Measurements from ENCODE around the gene SLC19A2.

Gene SLC19A2

GRCh38 chr1:169478094-169478672 is 7.6 kb downstream of the SLC19A2 start:
- TF ChIP-seq TCF4 (CRISPR knock-in tag; IDR thresholded peaks at IDR 0.05; ENCODE audit: borderline replicate concordance) (no peak), ZNF70 (CRISPR knock-in tag; IDR thresholded peaks at IDR 0.05) (no peak), ZFP30 (CRISPR knock-in tag; IDR thresholded peaks at IDR 0.05) (no peak), CREB5 (CRISPR knock-in tag; IDR thresholded peaks at IDR 0.05; ENCODE audit: low read depth) (no peak), ARNTL (CRISPR knock-in tag; IDR thresholded peaks at IDR 0.05; ENCODE audit: borderline replicate concordance, low read depth) (no peak), CSDC2 (CRISPR knock-in tag; IDR thresholded peaks at IDR 0.05) (no peak), PPARA (CRISPR knock-in tag; IDR thresholded peaks at IDR 0.05; ENCODE audit: borderline replicate concordance) (no peak), TSHZ2 (CRISPR knock-in tag; IDR thresholded peaks at IDR 0.05) (no peak), ZNF8 (CRISPR knock-in tag; IDR thresholded peaks at IDR 0.05) (no peak), POU6F1 (CRISPR knock-in tag; IDR thresholded peaks at IDR 0.05; ENCODE audit: borderline replicate concordance, low read depth) (no peak)
- ATAC-seq, result no peak

- TF ChIP-seq PPARA (CRISPR knock-in tag; IDR thresholded peaks at IDR 0.05; ENCODE audit: borderline replicate concordance) (no peak), BACH2 (CRISPR knock-in tag; IDR thresholded peaks at IDR 0.05; ENCODE audit: borderline replicate concordance) (no peak), ZNF565 (CRISPR knock-in tag; conservative IDR thresholded peaks at IDR 0.05; ENCODE audit: low read depth) (no peak), SNAI2 (CRISPR knock-in tag; IDR thresholded peaks at IDR 0.05) (no peak), ZNF70 (CRISPR knock-in tag; IDR thresholded peaks at IDR 0.05) (no peak), CREB5 (CRISPR knock-in tag; IDR thresholded peaks at IDR 0.05; ENCODE audit: low read depth) (no peak), POU6F1 (CRISPR knock-in tag; IDR thresholded peaks at IDR 0.05; ENCODE audit: borderline replicate concordance, low read depth) (no peak), ISL1 (CRISPR knock-in tag; IDR thresholded peaks at IDR 0.05) (no peak), TSHZ2 (CRISPR knock-in tag; IDR thresholded peaks at IDR 0.05) (no peak), CSDC2 (CRISPR knock-in tag; IDR thresholded peaks at IDR 0.05) (no peak), ZFP30 (CRISPR knock-in tag; IDR thresholded peaks at IDR 0.05) (no peak), PATZ1 (CRISPR knock-in tag; IDR thresholded peaks at IDR 0.05; ENCODE audit: borderline replicate concordance) (no peak), ZFP3 (CRISPR knock-in tag; IDR thresholded peaks at IDR 0.05) (no peak), RARB (CRISPR knock-in tag; IDR thresholded peaks at IDR 0.05) (no peak), ZC3H10 (CRISPR knock-in tag; IDR thresholded peaks at IDR 0.05) (no peak)
- ATAC-seq, result no peak
Measured at GRCh38 chr1:169475806-169476387, 9.8 kb downstream of the SLC19A2 start.

Data from SK-N-SH treated with all-trans-retinoic acid at 6 μM for 48 hours (cell line).